GM15510 (cell line): ENCODE measurements around the gene NUP37.

ENCODE experiments used
- POLR2A ChIP-seq: IDR thresholded peaks from 3 replicates; pipeline ENCODE4 v1.6.1; 2011; ENCODE audit warnings: borderline replicate concordance; ENCODE audit not compliant: insufficient read length; ENCODE audit errors: extremely low read depth

Gene NUP37

GRCh38 chr12:102067574-102068258 lies 52.2 kb downstream of the NUP37 start:
- TF ChIP-seq POLR2A = no peak

- TF ChIP-seq POLR2A = no peak
Measured at GRCh38 chr12:102064476-102064875, 55.4 kb downstream of the NUP37 start.

DNA sequence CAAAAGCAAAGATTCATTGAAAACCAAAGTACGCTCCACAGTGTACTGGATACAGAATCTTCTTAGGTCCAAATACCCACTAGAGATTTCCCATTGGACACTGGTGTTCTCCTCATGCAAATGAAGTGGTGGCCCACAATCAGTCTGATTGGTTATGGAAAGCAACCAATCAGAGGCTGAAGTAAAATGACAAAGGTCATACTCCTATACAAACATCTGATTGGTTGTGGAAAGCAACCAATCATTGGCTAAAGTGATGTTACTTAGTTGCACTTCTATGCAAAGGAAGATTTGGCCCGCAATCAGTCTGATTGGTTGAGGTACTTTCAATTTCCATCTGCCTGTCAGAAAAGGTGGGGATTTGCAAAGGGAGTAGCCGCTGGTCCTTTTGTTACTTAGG lies 56.8 kb downstream of the NUP37 start:
- no peak for TF ChIP-seq POLR2A

GRCh38 chr12:102062419-102062806 lies 57.5 kb downstream of the NUP37 start:
- TF ChIP-seq POLR2A = no peak

DNA sequence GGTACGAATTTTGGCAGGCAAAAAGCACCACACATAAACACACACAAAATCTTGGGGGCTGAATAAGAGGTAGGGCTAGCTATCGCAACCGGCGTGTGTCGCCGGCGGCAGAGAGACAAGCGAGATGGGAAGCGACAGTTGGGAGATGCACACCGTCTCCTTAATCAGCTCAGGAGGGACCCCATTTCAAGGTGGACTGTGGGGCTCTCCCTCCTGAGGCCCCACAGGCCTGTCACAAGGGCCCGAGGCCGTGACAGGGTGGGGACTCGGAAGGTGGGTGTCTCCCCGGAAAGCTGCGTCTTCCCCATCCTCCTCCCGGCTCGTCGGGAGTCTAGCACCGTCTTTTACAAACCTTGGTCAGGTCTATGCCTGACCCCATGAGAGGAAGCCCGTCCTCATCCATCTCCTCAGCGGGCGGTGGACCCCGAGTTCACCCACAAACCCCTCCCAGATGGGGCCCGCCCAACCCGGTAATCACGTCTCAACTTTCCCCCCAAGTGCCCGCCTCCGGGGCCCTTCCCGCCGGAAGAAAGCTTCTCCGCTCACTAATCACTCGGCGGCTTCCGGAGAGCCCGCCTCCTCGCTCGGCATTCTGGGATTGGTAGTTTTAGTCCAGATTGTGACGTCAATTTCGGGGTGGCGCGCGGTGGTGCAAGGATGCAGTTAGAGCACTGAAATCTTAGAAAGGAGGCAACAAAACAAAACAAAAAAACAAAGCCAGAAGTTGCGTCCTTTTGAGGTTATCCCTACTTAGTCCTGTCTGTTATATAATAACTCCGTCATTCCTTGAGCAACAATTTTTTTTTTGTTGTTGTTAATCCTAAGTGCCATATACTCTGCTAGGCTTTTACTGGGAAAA lies 58.1 kb downstream of the NUP37 start, which contains the start of gene WASHC3:
Gene WASHC3, minus strand, starts transcription at position 432 of the 859 bp plus-strand sequence. Its CDS starts 29 bp downstream, at position 403.
- peak; percentile 74 for TF ChIP-seq POLR2A

- TF ChIP-seq POLR2A = no peak
Measured at GRCh38 chr12:102061096-102061559, 58.8 kb downstream of the NUP37 start.

- TF ChIP-seq POLR2A = no peak
Measured at GRCh38 chr12:102059343-102059742, 60.6 kb downstream of the NUP37 start.

DNA sequence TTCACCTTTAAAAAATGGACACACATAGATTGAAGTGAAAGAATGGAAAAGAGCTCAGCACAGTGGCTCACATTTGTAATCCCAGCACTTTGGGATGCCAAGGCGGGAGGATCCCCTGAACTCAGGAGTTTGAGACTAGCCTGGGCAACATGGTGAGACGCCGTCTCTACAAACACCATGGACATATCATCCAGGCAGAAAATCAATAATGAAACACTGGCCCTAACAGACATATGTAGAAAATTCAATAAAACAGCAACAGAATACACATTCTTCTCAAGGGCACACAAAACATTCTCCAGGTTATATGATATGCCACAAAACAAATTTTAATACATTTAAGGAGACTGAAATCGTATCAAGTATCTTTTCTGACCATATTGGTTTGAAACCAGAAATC lies 65.6 kb downstream of the NUP37 start:
- TF ChIP-seq POLR2A = no peak

DNA sequence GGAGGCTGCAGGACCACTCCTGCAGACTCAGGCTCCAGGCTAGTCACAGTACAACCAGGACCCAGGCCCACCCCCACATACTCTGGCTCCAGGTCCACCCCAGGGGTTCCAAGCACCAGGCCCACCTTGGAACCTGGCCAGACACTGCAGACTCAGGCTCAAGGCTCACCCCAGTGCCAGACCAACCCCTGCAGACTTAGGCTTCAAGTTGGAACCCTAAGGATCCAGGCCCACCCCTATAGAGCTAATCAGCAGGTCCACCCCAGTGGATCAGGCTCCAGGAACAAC lies 66.9 kb downstream of the NUP37 start:
- no peak for TF ChIP-seq POLR2A

DNA sequence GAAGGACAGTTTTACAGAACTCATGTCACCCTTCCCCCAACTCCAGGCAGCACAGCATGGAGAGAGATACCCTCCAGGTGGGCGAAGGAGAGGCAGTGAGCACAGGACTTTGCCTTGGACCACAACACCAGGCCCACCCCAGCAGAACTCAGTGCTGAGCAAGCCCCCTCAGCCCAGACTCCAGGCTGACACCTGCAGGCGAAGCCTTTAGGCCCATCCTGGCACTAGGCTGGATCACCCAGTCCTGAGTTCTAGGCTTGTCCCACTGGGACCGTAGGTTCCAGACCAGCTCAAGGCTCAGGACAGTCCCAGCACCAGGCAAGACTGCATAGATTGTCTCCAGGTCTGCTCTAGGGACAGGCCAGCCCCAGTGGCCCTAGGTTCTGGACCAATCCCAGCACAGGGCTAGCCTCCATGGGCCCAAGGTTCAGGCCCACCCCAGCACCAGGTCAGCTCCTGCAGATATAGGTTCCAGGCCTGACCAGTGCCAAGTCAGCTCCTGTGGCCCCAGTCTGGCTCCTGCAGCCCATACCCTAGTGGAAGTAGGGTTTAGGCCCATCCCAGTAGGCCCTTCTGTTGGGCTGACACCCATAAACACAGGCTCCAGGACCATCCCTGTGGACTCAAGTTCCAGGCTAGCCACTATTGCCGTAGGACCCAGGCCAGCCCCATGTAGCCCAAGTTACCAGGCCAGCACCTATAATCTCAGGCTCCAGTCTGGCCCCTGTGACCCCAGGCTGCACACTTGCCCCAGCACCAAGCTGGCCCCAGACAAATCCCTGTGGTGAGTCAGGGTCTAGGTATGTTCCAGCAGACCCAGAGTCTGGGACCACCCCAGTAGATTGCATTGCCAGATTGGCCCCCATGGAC lies 67.5 kb downstream of the NUP37 start:
- no peak for TF ChIP-seq POLR2A

- TF ChIP-seq POLR2A = no peak
Measured at GRCh38 chr12:102051431-102051965, 68.4 kb downstream of the NUP37 start.

DNA sequence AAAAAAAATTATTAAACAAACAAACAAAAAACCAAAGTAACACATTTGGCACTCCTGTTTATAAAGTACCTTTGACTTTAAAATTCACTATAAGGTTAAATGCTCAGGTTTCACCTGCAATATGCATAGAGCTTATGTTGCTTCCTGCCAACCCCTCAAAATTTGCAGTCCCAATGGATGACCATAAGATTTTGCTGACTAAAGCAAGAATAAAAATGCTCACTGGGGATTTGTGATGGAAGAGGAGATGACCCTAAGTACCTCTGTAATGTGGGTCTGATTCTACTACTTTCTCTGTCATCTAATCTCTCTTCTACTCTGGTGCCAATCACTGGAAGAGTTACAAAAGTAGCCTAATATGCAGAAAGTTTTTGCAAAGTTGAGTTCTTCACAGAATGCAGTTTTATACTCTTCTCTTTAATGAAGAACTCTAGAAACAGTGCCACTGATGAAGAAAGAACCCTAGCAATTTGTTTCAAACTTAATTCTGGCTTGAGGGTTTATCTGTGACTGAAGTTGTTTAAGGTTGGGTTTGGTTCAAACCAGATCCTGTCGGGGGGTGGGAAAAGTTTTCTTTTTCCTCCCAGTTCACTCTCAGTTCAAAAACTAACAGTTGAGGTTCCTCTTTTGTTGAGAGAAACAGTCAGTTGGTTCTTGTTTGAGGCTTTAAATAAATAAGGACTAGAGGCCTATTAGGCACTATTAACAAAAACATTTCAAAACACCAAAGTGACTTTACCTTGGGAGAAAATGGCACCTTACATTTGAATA lies 69.1 kb downstream of the NUP37 start:
- TF ChIP-seq POLR2A = no peak

DNA sequence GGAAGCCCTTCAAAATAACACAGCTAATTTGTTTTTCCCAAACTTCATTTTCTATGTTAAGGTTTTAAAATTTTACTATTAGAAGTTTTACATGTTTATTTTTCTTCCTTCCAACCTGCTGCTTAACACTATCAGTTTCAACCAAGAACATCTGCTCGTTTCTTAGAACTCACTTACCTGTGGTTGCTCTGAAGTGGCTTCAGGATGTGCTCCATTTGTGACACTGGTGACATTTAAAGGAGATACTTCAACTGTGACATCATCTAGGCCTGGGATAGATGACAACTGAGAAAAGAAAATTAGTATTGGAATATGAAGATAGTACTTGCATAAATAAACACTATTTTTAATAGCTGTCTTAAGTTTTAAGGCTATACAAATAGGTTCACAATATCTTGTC lies 76.0 kb downstream of the NUP37 start:
- no peak for TF ChIP-seq POLR2A

- TF ChIP-seq POLR2A = no peak
Measured at GRCh38 chr12:102033991-102034745, 85.7 kb downstream of the NUP37 start.

GRCh38 chr12:102031852-102032251 lies 88.1 kb downstream of the NUP37 start:
- TF ChIP-seq POLR2A = no peak
